GM21786 (cell line): ENCODE results near the gene SMAD6.

Experiments used
- ATAC-seq: cut with Tn5 transposase; IDR thresholded peaks from one replicate; pipeline ENCODE4 v1.9.1; 2021; ENCODE audit not compliant: unreplicated experiment

SMAD6 gene

GRCh38 chr15:66702787-66703539 is 927 bp downstream of the SMAD6 start:
- no peak for ATAC-seq

GRCh38 chr15:66703540-66703941 is 1.5 kb downstream of the SMAD6 start:
- ATAC-seq = no peak

GRCh38 chr15:66704019-66704802 is 2.2 kb downstream of the SMAD6 start:
- no peak for ATAC-seq

GRCh38 chr15:66704803-66705153 is 2.7 kb downstream of the SMAD6 start:
- ATAC-seq = no peak

GRCh38 chr15:66705277-66706146 is 3.5 kb downstream of the SMAD6 start:
- no peak for ATAC-seq

- ATAC-seq = no peak
Measured at GRCh38 chr15:66706225-66706732, 4.2 kb downstream of the SMAD6 start.

GRCh38 chr15:66706840-66707239 is 4.8 kb downstream of the SMAD6 start:
- ATAC-seq = no peak

GRCh38 chr15:66707310-66708082 is 5.5 kb downstream of the SMAD6 start:
- ATAC-seq = no peak

- no peak for ATAC-seq
Measured at GRCh38 chr15:66708389-66708788, 6.4 kb downstream of the SMAD6 start.

GRCh38 chr15:66709884-66710283 is 7.8 kb downstream of the SMAD6 start:
- no peak for ATAC-seq

GRCh38 chr15:66711260-66711659 is 9.2 kb downstream of the SMAD6 start:
- no peak for ATAC-seq

- no peak for ATAC-seq
Measured at GRCh38 chr15:66711862-66712261, 9.8 kb downstream of the SMAD6 start.

GRCh38 chr15:66713843-66714508 is 11.9 kb downstream of the SMAD6 start:
- ATAC-seq = peak; percentile 65

- no peak for ATAC-seq
Measured at GRCh38 chr15:66714543-66714981, 12.5 kb downstream of the SMAD6 start.

- no peak for ATAC-seq
Measured at GRCh38 chr15:66715181-66715624, 13.2 kb downstream of the SMAD6 start.

- no peak for ATAC-seq
Measured at GRCh38 chr15:66715720-66716655, 14.0 kb downstream of the SMAD6 start.

- ATAC-seq = no peak
Measured at GRCh38 chr15:66716656-66717020, 14.6 kb downstream of the SMAD6 start.

- no peak for ATAC-seq
Measured at GRCh38 chr15:66718220-66718988, 16.4 kb downstream of the SMAD6 start.
